Measurements from ENCODE around the gene UBXN11.
"Not testable (repeated sequence)": the region's sequence is repeated elsewhere in the genome, so short reads cannot be mapped to it uniquely, and the experiment has no call there.

GRCh38 chr1:26292735-26293134, 13.7 kb downstream of the UBXN11 start:
- TF ChIP-seq CTCF (IDR thresholded peaks at IDR 0.05); EZH2 (IDR thresholded peaks at IDR 0.05; ENCODE audit: borderline replicate concordance, insufficient read depth, low read depth, low read length, poor library complexity, severe bottlenecking): not testable (repeated sequence)
